Kasumi-1 (cell line): ENCODE data around the gene LAMA2.

Experiments
- DNase-seq, 2 experiments: peaks; one replicate each; lab custom pipeline; 2025; lab: John Stamatoyannopoulos, UW

Gene LAMA2

GRCh38 chr6:129494099-129494498 lies 611.2 kb downstream of the LAMA2 start:
- no peak for DNase-seq

- no peak for DNase-seq
Measured at GRCh38 chr6:129494586-129494985, 611.6 kb downstream of the LAMA2 start.

GRCh38 chr6:129495652-129496051 lies 612.7 kb downstream of the LAMA2 start:
- DNase-seq: no peak

GRCh38 chr6:129497481-129498441 lies 614.8 kb downstream of the LAMA2 start:
- no peak for DNase-seq

GRCh38 chr6:129498541-129498940 lies 615.6 kb downstream of the LAMA2 start:
- no peak for DNase-seq

- DNase-seq: peak; percentile 79 to 81
Measured at GRCh38 chr6:129498950-129499842, 616.3 kb downstream of the LAMA2 start.

GRCh38 chr6:129499843-129500219 lies 616.9 kb downstream of the LAMA2 start:
- DNase-seq: no peak

GRCh38 chr6:129500958-129501739 lies 618.2 kb downstream of the LAMA2 start:
- peak; percentile 67 to 74 for DNase-seq

GRCh38 chr6:129501740-129502660 lies 619.1 kb downstream of the LAMA2 start:
- no peak for DNase-seq

- no peak for DNase-seq
Measured at GRCh38 chr6:129504456-129504855, 621.5 kb downstream of the LAMA2 start.

GRCh38 chr6:129507059-129507807 lies 624.3 kb downstream of the LAMA2 start:
- no peak for DNase-seq

- no peak for DNase-seq
Measured at GRCh38 chr6:129507846-129508245, 624.9 kb downstream of the LAMA2 start.

- no peak for DNase-seq
Measured at GRCh38 chr6:129508477-129509145, 625.7 kb downstream of the LAMA2 start.

GRCh38 chr6:129510950-129511349 lies 628.0 kb downstream of the LAMA2 start:
- peak in 1 of 2 experiments; percentile 24 for DNase-seq

- DNase-seq: no peak
Measured at GRCh38 chr6:129513471-129513870, 630.5 kb downstream of the LAMA2 start.

- no peak for DNase-seq
Measured at GRCh38 chr6:129515004-129515403, 632.1 kb downstream of the LAMA2 start.

GRCh38 chr6:129516005-129516404 lies 633.1 kb downstream of the LAMA2 start:
- DNase-seq: no peak

- DNase-seq: no peak
Measured at GRCh38 chr6:129516787-129517186, 633.8 kb downstream of the LAMA2 start.

GRCh38 chr6:129517288-129517687 lies 634.4 kb downstream of the LAMA2 start:
- DNase-seq: no peak
